Body of pancreas (tissue), 4 donors: ENCODE results near the gene MTIF2. TPM values are rescaled to one million over a fixed set of nuclear protein-coding genes. Genes with fewer than 3 reads are reported as not detected.
"Not testable (repeated sequence)": the region's sequence is repeated elsewhere in the genome, so short reads cannot be mapped to it uniquely, and the experiment has no call there.

Experiments used
- ATAC-seq: fragments of 150-250 bp; one replicate; pipeline ENCODE4 v1.9.1; 2016
- DNase-seq, 4 donors: peaks; one replicate each; pipeline ENCODE4 v3.0.0-alpha.2; 2019
- H3K27ac ChIP-seq, 4 donors: fragments of 200-600 bp; sonication (generic); 1 replicate in 3 of 4; 2 replicates in 1 of 4; pipeline versions ENCODE4 v1.5.1 to v1.6.1; 2016 to 2019; ENCODE audit warnings: mild to moderate bottlenecking in 1 of 4, mixed read lengths in 1 of 4, moderate library complexity in 1 of 4
- H3K27me3 ChIP-seq, 2 donors: fragments of 200-600 bp; sonication (generic); one replicate each; pipeline ENCODE4 v1.6.0; 2016; ENCODE audit warnings: mild to moderate bottlenecking in 1 of 2
- H3K36me3 ChIP-seq, 2 donors: fragments of 200-600 bp; sonication (generic); replicated peaks in 1 of 2; 2 replicates each; pipeline ENCODE4 v1.5.1; 2016; ENCODE audit warnings: low read depth in 2 of 2; ENCODE audit not compliant: insufficient read depth in 1 of 2
- H3K4me1 ChIP-seq: fragments of 200-600 bp; sonication (generic); one replicate; pipeline ENCODE4 v1.6.0; 2016
- H3K4me3 ChIP-seq, 2 donors: fragments of 200-600 bp; sonication (generic); 1 replicate in 1 of 2; 2 replicates in 1 of 2; pipeline ENCODE4 v1.5.1; 2016 to 2019
- H3K9me3 ChIP-seq, 3 donors: fragments of 200-600 bp; sonication (generic); 1 replicate in 2 of 3; 2 replicates in 1 of 3; pipeline ENCODE4 v1.5.1; 2016
- POLR2A ChIP-seq, 3 donors: fragments of 450-650 bp; IDR thresholded peaks; one replicate each; pipeline ENCODE4 v1.6.1; 2016; ENCODE audit warnings: antibody characterized with exemption in 3 of 3, mild to moderate bottlenecking in 2 of 3
- WGBS, 2 donors: methylation state at CpG; one replicate each; pipeline ENCODE4 v1.1.5; 2017; 5-methylcytosine and 5-hydroxymethylcytosine counted together
- intact Hi-C: fragments of 100-400 bp; cut with DNase I; formaldehyde crosslinking; loops from one replicate; pipeline ENCODE4 v1.15.1; 2023
- total RNA-seq, 2 donors: library from RNA; depleted of rRNA; stranded (reverse); fragments of >200 nt; gene quantifications; one replicate each; pipeline ENCODE4 v1.1.0, GENCODE V29; 2016
- TF ChIP-seq, protein P1 (sequence below), 7 experiments: fragments of 450-650 bp in 4 of 7; fragments of 200-600 bp in 3 of 7; sonication (generic) in 3 of 7; IDR thresholded peaks; one replicate each; pipeline ENCODE4 v1.5.1; 2016 to 2019; ENCODE audit warnings: antibody characterized with exemption in 7 of 7

Gene MTIF2
- total RNA-seq, 2 donors from 2014 or later = 14.5 to 17.9 TPM

DNA sequence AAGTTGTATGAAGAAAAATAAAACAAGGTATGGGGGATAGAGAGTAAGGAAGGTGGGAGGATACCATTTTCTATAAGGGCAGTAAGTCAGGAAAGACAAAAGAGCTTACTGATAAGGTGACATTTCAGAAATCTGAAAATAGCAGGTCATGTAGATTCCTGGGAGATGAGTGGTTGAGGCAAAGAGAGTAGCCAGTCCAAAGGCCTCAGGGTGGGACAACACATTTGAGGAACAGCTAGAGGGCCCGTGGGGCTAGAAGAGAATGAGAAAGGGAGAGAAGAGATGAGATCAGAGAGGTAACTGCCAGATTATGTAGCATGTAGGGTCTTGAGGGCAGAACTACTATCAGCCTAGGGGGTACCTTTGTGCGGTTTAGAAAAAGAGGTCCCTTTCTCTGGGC lies 39.8 kb downstream of the MTIF2 start:
- H3K4me1 ChIP-seq = peaks cover 19% of the 10 kb centered on the region
- 90 to 95% methylated on average over 2 of the region's 2 CpGs for WGBS, 2 donors
- intact Hi-C loops = no loop called here

GRCh38 chr2:55228226-55228563 lies 40.8 kb downstream of the MTIF2 start:
- Histone ChIP-seq H3K27ac (peak overlapping the region in 2 of 4 donors; percentile 33 to 52), H3K36me3 (no peaks in the 10 kb centered on the region), H3K27me3 (no peaks in the 10 kb centered on the region), H3K4me3 (no peak overlapping the region), H3K9me3 (no peaks in the 10 kb centered on the region), H3K4me1 (peaks cover 9% of the 10 kb centered on the region)
- no peak for DNase-seq
- TF ChIP-seq, protein P1, sequence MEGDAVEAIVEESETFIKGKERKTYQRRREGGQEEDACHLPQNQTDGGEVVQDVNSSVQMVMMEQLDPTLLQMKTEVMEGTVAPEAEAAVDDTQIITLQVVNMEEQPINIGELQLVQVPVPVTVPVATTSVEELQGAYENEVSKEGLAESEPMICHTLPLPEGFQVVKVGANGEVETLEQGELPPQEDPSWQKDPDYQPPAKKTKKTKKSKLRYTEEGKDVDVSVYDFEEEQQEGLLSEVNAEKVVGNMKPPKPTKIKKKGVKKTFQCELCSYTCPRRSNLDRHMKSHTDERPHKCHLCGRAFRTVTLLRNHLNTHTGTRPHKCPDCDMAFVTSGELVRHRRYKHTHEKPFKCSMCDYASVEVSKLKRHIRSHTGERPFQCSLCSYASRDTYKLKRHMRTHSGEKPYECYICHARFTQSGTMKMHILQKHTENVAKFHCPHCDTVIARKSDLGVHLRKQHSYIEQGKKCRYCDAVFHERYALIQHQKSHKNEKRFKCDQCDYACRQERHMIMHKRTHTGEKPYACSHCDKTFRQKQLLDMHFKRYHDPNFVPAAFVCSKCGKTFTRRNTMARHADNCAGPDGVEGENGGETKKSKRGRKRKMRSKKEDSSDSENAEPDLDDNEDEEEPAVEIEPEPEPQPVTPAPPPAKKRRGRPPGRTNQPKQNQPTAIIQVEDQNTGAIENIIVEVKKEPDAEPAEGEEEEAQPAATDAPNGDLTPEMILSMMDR (IDR thresholded peaks at IDR 0.05) = no peak
- no peak for TF ChIP-seq POLR2A (IDR thresholded peaks at IDR 0.05)
- ATAC-seq = no peak
- intact Hi-C loops = no loop called here

More for the DNA sequence above, 39.8 kb downstream of the MTIF2 start:
- H3K9me3 ChIP-seq = no peaks in the 10 kb centered on the region
- ATAC-seq (no peak), DNase-seq (no peak)
- H3K4me3 ChIP-seq = no peak overlapping the region
- TF ChIP-seq, protein P1 (IDR thresholded peaks at IDR 0.05) = no peak
- TF ChIP-seq POLR2A (IDR thresholded peaks at IDR 0.05) = no peak
- H3K36me3 ChIP-seq = no peaks in the 10 kb centered on the region
- H3K27ac ChIP-seq = no peak overlapping the region
- no peaks in the 10 kb centered on the region for H3K27me3 ChIP-seq

DNA sequence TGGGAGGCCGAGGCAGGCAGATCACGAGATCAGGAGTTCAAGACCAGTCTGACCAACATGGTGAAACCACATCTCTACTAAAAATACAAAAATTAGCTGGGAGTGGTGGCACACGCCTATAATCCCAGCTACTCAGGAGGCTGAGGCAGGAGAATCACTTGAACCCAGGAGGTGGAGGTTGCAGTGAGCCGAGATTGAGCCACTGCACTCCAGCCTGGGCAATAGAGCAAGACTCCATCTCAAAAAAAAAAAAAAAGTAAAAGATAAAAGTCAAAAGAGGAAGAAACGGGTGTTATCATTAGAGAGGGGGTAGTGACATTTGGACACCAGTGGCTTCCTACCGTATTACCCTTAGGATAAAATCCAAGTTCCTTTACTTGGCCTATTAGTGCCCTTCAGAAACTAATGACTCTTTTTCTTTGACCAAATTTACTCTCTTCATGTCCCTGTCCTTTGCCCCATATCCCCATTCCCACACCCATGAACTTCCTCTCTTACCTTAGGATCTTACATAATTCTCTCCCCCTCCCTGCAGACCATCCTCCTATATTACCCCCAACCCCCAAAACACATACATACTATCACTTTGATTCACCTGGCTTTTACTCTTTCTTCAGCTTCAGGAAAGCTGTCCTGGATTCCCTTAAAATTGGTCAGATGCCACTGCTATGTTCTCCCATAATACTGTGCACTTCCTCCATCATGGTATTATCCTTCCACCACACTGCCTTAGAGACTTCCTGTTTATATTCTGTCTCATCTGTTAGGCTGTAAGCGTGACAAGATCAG lies 41.4 kb downstream of the MTIF2 start:
- 65 to 87% methylated on average over 7 of the region's 7 CpGs for WGBS, 2 donors
- H3K9me3 ChIP-seq, H3K27me3 ChIP-seq, H3K36me3 ChIP-seq, ATAC-seq, H3K4me3 ChIP-seq, intact Hi-C loops, DNase-seq: not testable (repeated sequence)
- Histone ChIP-seq H3K4me1 (peaks cover 12% of the 10 kb centered on the region), H3K27ac (peak overlapping the region in 2 of 4 donors; percentile 33 to 52)

- TF ChIP-seq, protein P1 (IDR thresholded peaks at IDR 0.05) = no peak
- TF ChIP-seq POLR2A (IDR thresholded peaks at IDR 0.05) = no peak
- H3K4me3 ChIP-seq = no peak overlapping the region
- WGBS, 2 donors = 87 to 88% methylated on average over 18 to 19 of the region's 19 CpGs
- no peaks in the 10 kb centered on the region for H3K27me3 ChIP-seq
- ATAC-seq = no peak
- no peak overlapping the region for H3K27ac ChIP-seq
- no peaks in the 10 kb centered on the region for H3K9me3 ChIP-seq
- intact Hi-C loops = no loop called here
- DNase-seq = no peak
- peaks cover 5% of the 10 kb centered on the region for H3K4me1 ChIP-seq
- H3K36me3 ChIP-seq = no peaks in the 10 kb centered on the region
Measured at GRCh38 chr2:55225481-55226020, 43.5 kb downstream of the MTIF2 start.

- peak overlapping the region in 1 of 4 donors; percentile 94 for H3K27ac ChIP-seq
- no peaks in the 10 kb centered on the region for H3K36me3 ChIP-seq
- no peaks in the 10 kb centered on the region for H3K27me3 ChIP-seq
- WGBS, 2 donors = 74 to 100% methylated on average over 2 to 14 of the region's 19 CpGs
- intact Hi-C loops = no loop called here
- ATAC-seq (no peak), DNase-seq (peak in 1 of 4 donors; percentile 23)
- H3K4me3 ChIP-seq = no peak overlapping the region
- no peaks in the 10 kb centered on the region for H3K9me3 ChIP-seq
- peaks cover 5% of the 10 kb centered on the region for H3K4me1 ChIP-seq
- TF ChIP-seq, protein P1 (IDR thresholded peaks at IDR 0.05) = no peak
- TF ChIP-seq POLR2A (IDR thresholded peaks at IDR 0.05) = no peak
Measured at GRCh38 chr2:55224761-55225261, 44.2 kb downstream of the MTIF2 start.
